Measurements from ENCODE around the gene NADK.

GRCh38 chr1:1778663-1779319, 521 bp upstream of the NADK start:
- TF ChIP-seq POLR2A (IDR thresholded peaks at IDR 0.05): no peak
- peak in 1 of 12 donors; percentile 17 for TF ChIP-seq CTCF (IDR thresholded peaks at IDR 0.05)
